Left lung (tissue), 10 donors: ENCODE results near the gene C17orf58. TPM values are rescaled to one million over a fixed set of nuclear protein-coding genes. Genes with fewer than 3 reads are reported as not detected.

Source experiments
- ATAC-seq: fragments of 200-7000 bp; cut with Tn5 transposase; one replicate; pipeline ENCODE4 v1.9.1; 2020; ENCODE audit warnings: moderate library complexity
- DNase-seq, 4 donors: peaks; one replicate each; pipeline ENCODE4 v3.0.0-alpha.2; 2013 to 2020
- H3K27ac ChIP-seq, 2 donors: fragments of 200-600 bp; sonication (generic) in 1 of 2; one replicate each; pipeline versions ENCODE4 v1.5.0 to v1.8.0; 2020 to 2021
- H3K27me3 ChIP-seq, 2 donors: fragments of 200-600 bp; sonication (generic) in 1 of 2; one replicate each; pipeline versions ENCODE4 v1.5.0 to v1.8.0; 2020 to 2021
- H3K36me3 ChIP-seq, 2 donors: fragments of 200-600 bp; sonication (generic) in 1 of 2; one replicate each; pipeline versions ENCODE4 v1.5.0 to v1.8.0; 2020 to 2021
- H3K4me1 ChIP-seq, 2 donors: fragments of 200-600 bp; one replicate each; pipeline ENCODE4 v1.8.0; 2021
- H3K4me3 ChIP-seq, 2 donors: fragments of 200-600 bp; sonication (generic) in 1 of 2; one replicate each; pipeline versions ENCODE4 v1.5.0 to v1.8.0; 2020 to 2021; ENCODE audit warnings: mild to moderate bottlenecking in 1 of 2
- H3K9me3 ChIP-seq, 2 donors: fragments of 200-600 bp; sonication (generic) in 1 of 2; one replicate each; pipeline versions ENCODE4 v1.5.0 to v1.8.0; 2020 to 2021
- CTCF ChIP-seq, 2 donors: fragments of 200-600 bp; sonication (generic) in 1 of 2; IDR thresholded peaks; one replicate each; pipeline versions ENCODE4 v1.5.0 to v1.8.0; 2021; ENCODE audit warnings: antibody characterized with exemption in 2 of 2
- intact Hi-C, 2 donors: fragments of 100-400 bp; cut with DNase I; formaldehyde crosslinking; loops; one replicate each; pipeline versions ENCODE4 v1.11.2 to v1.14.2; 2022
- polyA plus RNA-seq, 6 donors: library from polyadenylated mRNA; unstranded; fragments of 120-200 nt; gene quantifications; one replicate each; pipeline ENCODE4 v1.2.1, GENCODE V29; 2013; ENCODE audit not compliant: insufficient read length in 6 of 6
- total RNA-seq, 2 donors: library from RNA; stranded (reverse); fragmentation: NEBNext Ultra II Directional; extraction: Animal tissue kit (Norgen Biotek cat#: 25700); gene quantifications; one replicate each; pipeline ENCODE4 v1.2.1, GENCODE V29; 2021
- donor health status: DM: no; HTN: yes; CAD: no.
- donor health status: DM: no; HTN: no; CAD: no.

The C17orf58 gene
- total and polyA plus RNA-seq, 8 donors: 6.3 to 15.1 (median 13.4) TPM

DNA sequence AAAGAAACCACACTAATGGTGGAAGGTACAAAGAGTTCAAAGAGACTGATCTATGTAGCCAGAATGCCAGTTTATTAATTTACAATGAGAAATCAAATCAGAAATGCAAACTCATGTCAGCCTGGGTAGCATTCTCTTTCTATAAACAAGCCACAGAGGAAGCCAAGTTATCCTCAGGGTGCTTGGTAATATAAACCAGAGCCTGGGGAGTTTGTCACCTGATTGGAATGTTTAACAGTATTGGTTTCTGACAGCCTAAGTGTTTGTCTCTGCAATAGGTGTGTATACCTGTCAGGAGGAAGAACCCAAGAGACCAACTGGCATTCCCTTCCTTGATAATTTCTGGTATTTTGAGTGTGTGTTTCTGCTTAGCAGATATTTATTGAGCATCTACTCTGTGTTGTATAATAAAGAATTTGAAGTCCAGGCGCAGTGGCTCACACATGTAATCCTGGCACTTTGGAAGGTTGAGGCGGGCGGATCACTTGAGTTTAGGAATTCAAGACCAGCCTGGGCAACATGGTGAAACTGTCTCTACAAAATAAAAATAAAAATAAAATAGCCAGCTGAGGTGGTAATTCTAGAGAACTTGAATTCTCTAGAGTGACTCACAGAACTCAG lies 3.1 kb upstream of the C17orf58 start:
- intact Hi-C loops: no loop called here

GRCh38 chr17:67998466-67998865 lies 2.2 kb upstream of the C17orf58 start:
- H3K4me3 ChIP-seq: no peak overlapping the region
- ATAC-seq (no peak), DNase-seq (no peak)
- no peak overlapping the region for H3K27ac ChIP-seq
- no peaks in the 10 kb centered on the region for H3K36me3 ChIP-seq
- TF ChIP-seq CTCF (IDR thresholded peaks at IDR 0.05): no peak
- intact Hi-C loops: no loop called here
- no peaks in the 10 kb centered on the region for H3K9me3 ChIP-seq
- H3K27me3 ChIP-seq: peaks cover 0 to 25% of the 10 kb centered on the region in 2 donors
- peaks cover 9 to 25% of the 10 kb centered on the region in 2 donors for H3K4me1 ChIP-seq

More for the DNA sequence above, 3.1 kb upstream of the C17orf58 start:
- peak; percentile 30 for ATAC-seq
- no peak for DNase-seq
- Histone ChIP-seq H3K27me3 (peaks cover 0 to 25% of the 10 kb centered on the region in 2 donors), H3K36me3 (no peaks in the 10 kb centered on the region), H3K9me3 (no peaks in the 10 kb centered on the region), H3K4me1 (peaks cover 9 to 24% of the 10 kb centered on the region in 2 donors), H3K27ac (no peak overlapping the region), H3K4me3 (no peak overlapping the region)
- TF ChIP-seq CTCF (IDR thresholded peaks at IDR 0.05): no peak

DNA sequence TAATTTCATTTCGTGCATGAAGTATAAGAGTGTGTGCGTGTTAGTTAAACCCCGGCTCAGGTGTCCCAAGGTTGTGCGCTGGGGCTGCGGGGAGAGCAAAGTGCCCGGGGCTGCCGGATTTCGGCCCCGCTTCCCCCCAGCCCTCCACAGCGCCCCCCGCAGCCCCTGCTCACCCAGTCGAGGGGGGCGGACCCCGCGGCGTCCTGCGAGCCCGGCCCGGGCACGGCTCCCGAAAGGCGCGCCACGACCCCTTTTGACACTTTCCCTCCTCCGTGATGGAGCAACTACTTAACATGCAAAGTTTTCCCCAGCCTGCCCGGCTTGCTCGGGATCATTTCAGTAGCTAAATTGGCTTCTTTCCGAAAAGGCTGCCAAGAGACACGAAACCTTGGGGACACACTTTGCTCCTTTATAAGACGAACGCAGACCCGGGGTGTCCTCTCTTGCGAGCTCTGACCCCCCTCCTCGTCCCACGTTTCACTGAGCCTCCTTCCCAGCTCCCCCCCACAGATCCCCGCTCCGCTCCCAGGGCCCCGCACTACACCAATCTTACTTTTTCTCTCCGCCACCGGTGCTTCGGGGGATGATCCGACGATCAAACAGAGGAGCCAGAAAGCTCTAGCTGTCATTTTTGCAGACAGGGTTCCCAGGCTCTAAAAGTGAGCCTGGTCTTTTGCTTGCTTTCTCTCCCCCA lies 552 bp downstream of the C17orf58 start:
- DNase-seq (peak in 1 of 4 donors; percentile 42), ATAC-seq (peak; percentile 2)
- Histone ChIP-seq H3K4me1 (peaks cover 9 to 34% of the 10 kb centered on the region in 2 donors), H3K4me3 (peak overlapping the region; percentile 39 to 61), H3K9me3 (no peaks in the 10 kb centered on the region), H3K36me3 (no peaks in the 10 kb centered on the region), H3K27ac (no peak overlapping the region), H3K27me3 (peaks cover 0 to 25% of the 10 kb centered on the region in 2 donors)
- intact Hi-C loops: no loop called here
- TF ChIP-seq CTCF (IDR thresholded peaks at IDR 0.05): no peak

- intact Hi-C loops: no loop called here
- ATAC-seq (peak; percentile 5), DNase-seq (peak in 1 of 4 donors; percentile 30)
- no peaks in the 10 kb centered on the region for H3K36me3 ChIP-seq
- peaks cover 0 to 25% of the 10 kb centered on the region in 2 donors for H3K27me3 ChIP-seq
- H3K4me1 ChIP-seq: peaks cover 9 to 34% of the 10 kb centered on the region in 2 donors
- H3K4me3 ChIP-seq: peak overlapping the region; percentile 39 to 61
- H3K27ac ChIP-seq: no peak overlapping the region
- no peak for TF ChIP-seq CTCF (IDR thresholded peaks at IDR 0.05)
- H3K9me3 ChIP-seq: no peaks in the 10 kb centered on the region
Measured at GRCh38 chr17:67994817-67995569, 1.3 kb downstream of the C17orf58 start.

GRCh38 chr17:67993998-67994361 lies 2.3 kb downstream of the C17orf58 start:
- Histone ChIP-seq H3K27me3 (peaks cover 0 to 25% of the 10 kb centered on the region in 2 donors), H3K27ac (peak overlapping the region; percentile 89 to 90), H3K36me3 (no peaks in the 10 kb centered on the region), H3K4me1 (peaks cover 9 to 34% of the 10 kb centered on the region in 2 donors), H3K4me3 (peak overlapping the region; percentile 50 to 61), H3K9me3 (no peaks in the 10 kb centered on the region)
- ATAC-seq (peak; percentile 3), DNase-seq (peak in 1 of 4 donors; percentile 39)
- intact Hi-C loops: no loop called here
- no peak for TF ChIP-seq CTCF (IDR thresholded peaks at IDR 0.05)
